HG03439 (cell line): ENCODE data around the gene GGTLC1.
A peak's percentile ranks its signal among the peaks of the same experiment; 100 is the strongest.

Experiments
- ATAC-seq: cut with Tn5 transposase; IDR thresholded peaks from one replicate; pipeline ENCODE4 v1.9.1; 2021; ENCODE audit warnings: mild to moderate bottlenecking, moderate library complexity; ENCODE audit not compliant: unreplicated experiment

The GGTLC1 gene

GRCh38 chr20:23988561-23988960 is at the start of gene GGTLC1:
Gene GGTLC1, minus strand, starts transcription at chr20:23988779. Its CDS starts 2,168 bp downstream, at chr20:23986611.
- no peak for ATAC-seq

GRCh38 chr20:24034820-24035219 is 46.2 kb upstream of the GGTLC1 start:
- no peak for ATAC-seq

GRCh38 chr20:24033565-24033964 is 45.0 kb upstream of the GGTLC1 start:
- no peak for ATAC-seq

- no peak for ATAC-seq
Measured at GRCh38 chr20:24033151-24033550, 44.6 kb upstream of the GGTLC1 start.

- no peak for ATAC-seq
Measured at GRCh38 chr20:24032400-24032898, 43.9 kb upstream of the GGTLC1 start.

- ATAC-seq: peak; percentile 69
Measured at GRCh38 chr20:24027229-24027628, 38.6 kb upstream of the GGTLC1 start.

- no peak for ATAC-seq
Measured at GRCh38 chr20:24022621-24023180, 34.1 kb upstream of the GGTLC1 start.

GRCh38 chr20:24018796-24019195 is 30.2 kb upstream of the GGTLC1 start:
- ATAC-seq: no peak

- no peak for ATAC-seq
Measured at GRCh38 chr20:24017458-24017755, 28.8 kb upstream of the GGTLC1 start.

GRCh38 chr20:24016607-24017457 is 28.3 kb upstream of the GGTLC1 start:
- ATAC-seq: no peak

GRCh38 chr20:24013953-24014352 is 25.4 kb upstream of the GGTLC1 start:
- no peak for ATAC-seq

GRCh38 chr20:24011282-24011681 is 22.7 kb upstream of the GGTLC1 start:
- ATAC-seq: no peak

- no peak for ATAC-seq
Measured at GRCh38 chr20:24007758-24008157, 19.2 kb upstream of the GGTLC1 start.

GRCh38 chr20:24007073-24007595 is 18.6 kb upstream of the GGTLC1 start:
- ATAC-seq: no peak

GRCh38 chr20:24006626-24007025 is 18.0 kb upstream of the GGTLC1 start:
- no peak for ATAC-seq

- ATAC-seq: no peak
Measured at GRCh38 chr20:24004471-24004870, 15.9 kb upstream of the GGTLC1 start.

GRCh38 chr20:24002896-24003295 is 14.3 kb upstream of the GGTLC1 start:
- no peak for ATAC-seq

- no peak for ATAC-seq
Measured at GRCh38 chr20:24001712-24002405, 13.3 kb upstream of the GGTLC1 start.

GRCh38 chr20:23998844-23999243 is 10.3 kb upstream of the GGTLC1 start:
- no peak for ATAC-seq

- no peak for ATAC-seq
Measured at GRCh38 chr20:23998392-23998791, 9.8 kb upstream of the GGTLC1 start.

- no peak for ATAC-seq
Measured at GRCh38 chr20:23995905-23996666, 7.5 kb upstream of the GGTLC1 start.
